HepG2 (cell line): ENCODE data around the gene GLB1L. TPM values are rescaled to one million over a fixed set of nuclear protein-coding genes. Genes with fewer than 3 reads are reported as not detected.

Source experiments
- ATAC-seq: fragments of 200-7000 bp; cut with Tn5 transposase; 3 replicates; pipeline ENCODE4 v1.9.1; 2020; ENCODE audit warnings: mild to moderate bottlenecking, moderate library complexity
- BruUV-seq: library from RNA; stranded (reverse); fragments of 400-500 nt; replicated peaks from 2 replicates; lab custom pipeline; 2021; lab: Mats Ljungman, UMichigan
- CTCF ChIA-PET: fragments of 300-600 bp; formaldehyde crosslinking; extraction: SDS; loops from one replicate; lab custom pipeline; 2021; ENCODE audit warnings: low total read pairs, inconsistent platforms, low intra/inter-chr PET ratio; lab: Yijun Ruan, JAX
- POLR2A ChIA-PET: fragments of 350-600 bp; sonication (Branson Sonifier 250); formaldehyde crosslinking; loops from one replicate; lab custom pipeline; 2020; ENCODE audit warnings: antibody characterized with exemption, inconsistent platforms; lab: Yijun Ruan, JAX
- DNase-seq: peaks from one replicate; pipeline ENCODE4 v3.0.0-alpha.2; 2015; ENCODE audit warnings: low spot score
- FAIRE-seq: peaks from 3 replicates; lab custom pipeline; 2011; peaks lifted over from hg19 to GRCh38; lab: Jason Lieb, UNC
- H2AFZ ChIP-seq: one replicate; pipeline ENCODE4 v1.6.1; 2011; ENCODE audit warnings: low read length, inconsistent platforms
- H3K27ac ChIP-seq: fragments of 300-600 bp; 3 replicates; pipeline ENCODE4 v1.8.0; 2011; ENCODE audit warnings: mixed run types, mild to moderate bottlenecking, mixed read lengths, low read length, inconsistent platforms; ENCODE audit not compliant: insufficient read depth; ENCODE audit errors: extremely low read length
- H3K27me3 ChIP-seq, 2 experiments: fragments of 200-600 bp in 1 of 2; 2 replicates in 1 of 2; 3 replicates in 1 of 2; pipeline versions ENCODE4 v1.6.0 to v1.8.0; 2011; ENCODE audit warnings: low read length in 2 of 2, mild to moderate bottlenecking in 2 of 2, moderate library complexity in 2 of 2, inconsistent platforms in 1 of 2; ENCODE audit not compliant: insufficient read depth in 2 of 2, control insufficient read depth in 1 of 2
- H3K36me3 ChIP-seq, 2 experiments: fragments of 200-600 bp in 1 of 2; replicated peaks in 1 of 2; 2 replicates in 1 of 2; 3 replicates in 1 of 2; pipeline versions ENCODE4 v1.5.1 to v1.8.0; 2011; ENCODE audit warnings: low read length in 2 of 2, inconsistent platforms in 1 of 2; ENCODE audit not compliant: insufficient read depth in 2 of 2, control insufficient read depth in 1 of 2
- H3K4me1 ChIP-seq: 2 replicates; pipeline ENCODE4 v1.5.1; 2012; ENCODE audit warnings: low read length, inconsistent platforms; ENCODE audit not compliant: insufficient read depth
- H3K4me2 ChIP-seq: 2 replicates; pipeline ENCODE4 v1.6.0; 2011; ENCODE audit warnings: low read depth, low read length, inconsistent platforms
- H3K4me3 ChIP-seq, 3 experiments: fragments of 200-600 bp in 1 of 3; sonication (generic), shearing (Covaris generic) in 1 of 3; replicated peaks in 1 of 3; 2 replicates each; pipeline ENCODE4 v1.5.1; 2011 to 2016; ENCODE audit warnings: low read length in 3 of 3, inconsistent platforms in 2 of 3, low read depth in 2 of 3, mild to moderate bottlenecking in 2 of 3, control low read depth in 1 of 3, mixed read lengths in 1 of 3; ENCODE audit not compliant: insufficient read depth in 1 of 3
- H3K79me2 ChIP-seq: one replicate; pipeline ENCODE4 v1.6.1; 2011; ENCODE audit warnings: low read length, inconsistent platforms; ENCODE audit not compliant: insufficient read depth
- H3K9ac ChIP-seq: 2 replicates; pipeline ENCODE4 v1.6.0; 2011; ENCODE audit warnings: mild to moderate bottlenecking, low read depth, low read length, inconsistent platforms; ENCODE audit not compliant: insufficient read depth
- H3K9me3 ChIP-seq: 2 replicates; pipeline ENCODE4 v1.5.1; 2012; ENCODE audit warnings: mild to moderate bottlenecking, low read length
- H4K20me1 ChIP-seq: 2 replicates; pipeline ENCODE4 v1.6.0; 2011; ENCODE audit warnings: inconsistent platforms, mild to moderate bottlenecking, low read length, moderate library complexity; ENCODE audit not compliant: insufficient read depth
- KDM4B ChIP-seq: sonication (generic); formaldehyde crosslinking; IDR thresholded peaks from 2 replicates; pipeline ENCODE4 v1.4.0; 2020; ENCODE audit warnings: missing genetic modification reagents
- KMT2A ChIP-seq: sonication (generic); formaldehyde crosslinking; IDR thresholded peaks from 2 replicates; pipeline ENCODE4 v1.4.0; 2020; ENCODE audit warnings: missing genetic modification reagents
- RFXANK ChIP-seq: IDR thresholded peaks from 2 replicates; pipeline ENCODE4 v1.6.1; 2016
- RNF2 ChIP-seq: fragments of 450-650 bp; conservative IDR thresholded peaks from 2 replicates; pipeline ENCODE4 v1.6.1; 2016; ENCODE audit warnings: low read depth
- SRSF9 ChIP-seq: fragments of 200-400 bp; formaldehyde crosslinking; IDR thresholded peaks from 2 replicates; pipeline ENCODE4 v1.6.1; 2018; ENCODE audit warnings: borderline replicate concordance, mild to moderate bottlenecking, low read depth, low read length; ENCODE audit not compliant: insufficient read depth, poor library complexity, severe bottlenecking
- ZNF230 ChIP-seq: sonication (generic); formaldehyde crosslinking; IDR thresholded peaks from 2 replicates; pipeline ENCODE4 v1.4.0; 2020; ENCODE audit warnings: mild to moderate bottlenecking, missing genetic modification reagents
- ZNF280D ChIP-seq: sonication (generic); formaldehyde crosslinking; IDR thresholded peaks from 2 replicates; pipeline ENCODE4 v1.5.1; 2020; ENCODE audit warnings: mild to moderate bottlenecking, missing genetic modification reagents
- ZNF329 ChIP-seq: sonication (generic); formaldehyde crosslinking; IDR thresholded peaks from 2 replicates; pipeline ENCODE4 v1.9.0; 2021; ENCODE audit warnings: low read depth, mild to moderate bottlenecking, missing genetic modification reagents
- ZNF670 ChIP-seq: sonication (generic); formaldehyde crosslinking; IDR thresholded peaks from 2 replicates; pipeline ENCODE4 v1.8.0; 2022; ENCODE audit warnings: mild to moderate bottlenecking, missing genetic modification reagents, borderline replicate concordance
- ZNF800 ChIP-seq: sonication (generic); formaldehyde crosslinking; IDR thresholded peaks from 2 replicates; pipeline ENCODE4 v1.4.0; 2020; ENCODE audit warnings: missing genetic modification reagents
- ZUFSP ChIP-seq: sonication (generic); formaldehyde crosslinking; IDR thresholded peaks from 2 replicates; pipeline ENCODE4 v1.9.0; 2021; ENCODE audit warnings: missing genetic modification reagents, mild to moderate bottlenecking, borderline replicate concordance
- WGBS: methylation state at CpG from one replicate; pipeline ENCODE4 v1.1.6; 2017; ENCODE audit warnings: low lambda C conversion rate; 5-methylcytosine and 5-hydroxymethylcytosine counted together
- in situ Hi-C: cut with HindIII; loops from 2 replicates; pipeline ENCODE4 v1.10.0; 2017; ENCODE audit warnings: low pct_unique_long_range_greater_than_20kb; ENCODE audit not compliant: extremely low pct_ligation_motif_present
- intact Hi-C: fragments of 100-400 bp; cut with micrococcal nuclease; formaldehyde crosslinking; loops from one replicate; pipeline ENCODE4 v1.10.0; 2022; ENCODE audit not compliant: unreplicated experiment
- polyA plus RNA-seq, 8 experiments: library from polyadenylated mRNA; depleted of rRNA in 3 of 8; stranded (reverse) in 7 of 8; unstranded in 1 of 8; fragments of >200 nt; fragmentation: Illumina TruSeq in 4 of 8; extraction: Trizol in 4 of 8; gene quantifications; 2 replicates each; pipeline versions ENCODE4 v1.2.1 to v1.2.3, GENCODE V29; 2011 to 2016; ENCODE audit warnings: low read depth in 4 of 8, missing spikeins in 1 of 8, mixed read lengths in 1 of 8; ENCODE audit not compliant: insufficient read depth in 1 of 8
- total RNA-seq, 5 experiments: library from RNA; depleted of rRNA; stranded (reverse); fragments of >200 nt; fragmentation: Illumina TruSeq; extraction: Trizol; gene quantifications; 2 replicates each; pipeline ENCODE4 v1.2.3, GENCODE V29; 2016; ENCODE audit warnings: low read depth in 1 of 5
- TF ChIP-seq, protein P1 (sequence below): IDR thresholded peaks from 2 replicates; pipeline ENCODE4 v1.6.1; 2016; ENCODE audit warnings: missing genetic modification reagents, missing compliant biosample characterization

Gene GLB1L
- total and polyA plus RNA-seq, 2 of the 13 experiments (the other 11 are each of a cell fraction or from before 2014, with no cell fraction given) = 6.8 to 7.3 TPM

DNA sequence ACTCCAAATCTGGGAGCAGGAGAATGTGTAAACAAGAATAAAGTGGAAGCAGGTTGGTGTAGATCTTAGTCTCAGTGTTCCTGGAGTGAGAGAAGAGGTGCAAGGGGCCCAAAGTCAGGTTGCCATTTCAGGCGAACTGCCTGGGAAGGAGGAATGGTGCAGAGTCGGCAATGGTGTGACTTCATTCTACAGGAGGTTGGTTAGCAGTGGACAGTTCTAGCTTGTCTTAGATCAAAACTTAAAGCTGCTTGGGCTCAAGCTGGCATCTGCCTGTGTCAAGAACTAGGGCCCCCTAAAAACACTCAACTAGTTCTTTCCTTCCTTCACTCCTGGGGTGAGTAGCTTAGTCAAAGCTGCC, 3.6 kb upstream of the GLB1L start:
- H3K4me3 ChIP-seq = peak overlapping the region in 2 of 3 experiments; percentile 24 to 61; a peak in 4 of 6 replicates
- H3K9me3 ChIP-seq = no peaks in the 10 kb centered on the region
- 67% methylated on average over 2 of the region's 2 CpGs for WGBS
- intact Hi-C loops (loop anchor here (1.0 to 2.0 kb wide), 2 partner anchors 30 to 46 kb away; partner anchors contain the start of gene DNAJB2), in situ Hi-C loops (no loop called here)
- H3K36me3 ChIP-seq = peaks cover 1 to 13% of the 10 kb centered on the region in 2 experiments; a peak in 4 of 5 replicates
- no peak for DNase-seq
- H3K9ac ChIP-seq = peak overlapping the region; percentile 80
- FAIRE-seq = no peak
- peaks cover 80% of the 10 kb centered on the region for H3K4me1 ChIP-seq
- H3K27me3 ChIP-seq = peaks cover 0 to 10% of the 10 kb centered on the region in 2 experiments; a peak in 1 of 5 replicates
- H3K4me2 ChIP-seq = peak overlapping the region; percentile 94
- peaks cover 14% of the 10 kb centered on the region for H3K79me2 ChIP-seq
- peak overlapping the region; percentile 91 for H3K27ac ChIP-seq
- no peak overlapping the region for H2AFZ ChIP-seq
- no TSS peak for BruUV-seq
- POLR2A ChIA-PET = interaction anchor here (0.6 to 5.7 kb wide), 31 partner anchors 9 to 467 kb away, joined by 3 to 73 read pairs (median 7); partner anchors contain the start of genes ABCB6, ANKZF1, ATG9A and CNPPD1
- no peaks in the 10 kb centered on the region for H4K20me1 ChIP-seq
- ATAC-seq = no peak; the same call in 2 of the 3 replicates
- CTCF ChIA-PET = interaction anchor here (1.6 kb wide), 1 partner anchor 46 kb away, joined by 5 read pairs; no protein-coding TSS in a partner anchor
- TF ChIP-seq RFXANK (CRISPR knock-in tag) (no peak), RNF2 (no peak), ZNF230 (CRISPR knock-in tag) (no peak), ZNF280D (CRISPR knock-in tag) (no peak), ZUFSP (CRISPR knock-in tag) (no peak), KMT2A (CRISPR knock-in tag) (no peak), KDM4B (no peak), SRSF9 (no peak), ZNF670 (CRISPR knock-in tag) (no peak), ZNF800 (CRISPR knock-in tag) (0 out of 2 replicates have a peak, but pooled peaks have one; percentile 10), ZNF329 (CRISPR knock-in tag) (no peak)
- TF ChIP-seq, protein P1, sequence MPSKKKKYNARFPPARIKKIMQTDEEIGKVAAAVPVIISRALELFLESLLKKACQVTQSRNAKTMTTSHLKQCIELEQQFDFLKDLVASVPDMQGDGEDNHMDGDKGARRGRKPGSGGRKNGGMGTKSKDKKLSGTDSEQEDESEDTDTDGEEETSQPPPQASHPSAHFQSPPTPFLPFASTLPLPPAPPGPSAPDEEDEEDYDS (CRISPR knock-in tag) = no peak
